ENCODE data around the gene TMEM143. TPM values are rescaled to one million over a fixed set of nuclear protein-coding genes. Genes with fewer than 3 reads are reported as not detected.

Gene TMEM143
- total RNA-seq, 1 donor from 2014 or later = 8.5 TPM

- TF ChIP-seq CTCF (IDR thresholded peaks at IDR 0.05; ENCODE audit: unreplicated experiment) = no peak
- Mint-ChIP-seq H3K36me3 (ENCODE audit: low read depth, unreplicated experiment) (peaks cover 4% of the 10 kb centered on the region), H3K9me3 (ENCODE audit: unreplicated experiment) (no peaks in the 10 kb centered on the region), H3K27me3 (ENCODE audit: unreplicated experiment) (peaks cover under 1% of the 10 kb centered on the region), H3K4me1 (ENCODE audit: unreplicated experiment) (no peaks in the 10 kb centered on the region), H3K4me3 (ENCODE audit: unreplicated experiment) (no peak overlapping the region), H3K27ac (ENCODE audit: unreplicated experiment) (no peak overlapping the region)
- no peak for DNase-seq (ENCODE audit: low spot score)
Measured at GRCh38 chr19:48344892-48345291, 18.8 kb downstream of the TMEM143 start.

- TF ChIP-seq CTCF (IDR thresholded peaks at IDR 0.05; ENCODE audit: unreplicated experiment) = no peak
- no peak for DNase-seq (ENCODE audit: low spot score)
- Mint-ChIP-seq H3K9me3 (ENCODE audit: unreplicated experiment) (no peaks in the 10 kb centered on the region), H3K27ac (ENCODE audit: unreplicated experiment) (no peak overlapping the region), H3K27me3 (ENCODE audit: unreplicated experiment) (peaks cover 3% of the 10 kb centered on the region), H3K4me3 (ENCODE audit: unreplicated experiment) (no peak overlapping the region), H3K36me3 (ENCODE audit: low read depth, unreplicated experiment) (peaks cover 4% of the 10 kb centered on the region), H3K4me1 (ENCODE audit: unreplicated experiment) (no peaks in the 10 kb centered on the region)
Measured at GRCh38 chr19:48342841-48343540, 20.7 kb downstream of the TMEM143 start.

GRCh38 chr19:48342414-48342738, 21.4 kb downstream of the TMEM143 start:
- peaks cover 4% of the 10 kb centered on the region for H3K36me3 Mint-ChIP-seq (ENCODE audit: low read depth, unreplicated experiment)
- no peak overlapping the region for H3K27ac Mint-ChIP-seq (ENCODE audit: unreplicated experiment)
- no peak for DNase-seq (ENCODE audit: low spot score)
- no peak for TF ChIP-seq CTCF (IDR thresholded peaks at IDR 0.05; ENCODE audit: unreplicated experiment)
- no peaks in the 10 kb centered on the region for H3K9me3 Mint-ChIP-seq (ENCODE audit: unreplicated experiment)
- no peaks in the 10 kb centered on the region for H3K4me1 Mint-ChIP-seq (ENCODE audit: unreplicated experiment)
- no peak overlapping the region for H3K4me3 Mint-ChIP-seq (ENCODE audit: unreplicated experiment)
- H3K27me3 Mint-ChIP-seq (ENCODE audit: unreplicated experiment) = peaks cover 4% of the 10 kb centered on the region

GRCh38 chr19:48341515-48342413, 22.0 kb downstream of the TMEM143 start:
- peaks cover 4% of the 10 kb centered on the region for H3K27me3 Mint-ChIP-seq (ENCODE audit: unreplicated experiment)
- DNase-seq (ENCODE audit: low spot score) = no peak
- no peak overlapping the region for H3K27ac Mint-ChIP-seq (ENCODE audit: unreplicated experiment)
- H3K36me3 Mint-ChIP-seq (ENCODE audit: low read depth, unreplicated experiment) = peaks cover 4% of the 10 kb centered on the region
- TF ChIP-seq CTCF (IDR thresholded peaks at IDR 0.05; ENCODE audit: unreplicated experiment) = no peak
- H3K4me1 Mint-ChIP-seq (ENCODE audit: unreplicated experiment) = no peaks in the 10 kb centered on the region
- no peak overlapping the region for H3K4me3 Mint-ChIP-seq (ENCODE audit: unreplicated experiment)
- H3K9me3 Mint-ChIP-seq (ENCODE audit: unreplicated experiment) = no peaks in the 10 kb centered on the region

GRCh38 chr19:48340995-48341394, 22.7 kb downstream of the TMEM143 start:
- no peak for TF ChIP-seq CTCF (IDR thresholded peaks at IDR 0.05; ENCODE audit: unreplicated experiment)
- peaks cover 4% of the 10 kb centered on the region for H3K27me3 Mint-ChIP-seq (ENCODE audit: unreplicated experiment)
- H3K4me3 Mint-ChIP-seq (ENCODE audit: unreplicated experiment) = no peak overlapping the region
- no peak for DNase-seq (ENCODE audit: low spot score)
- peaks cover 4% of the 10 kb centered on the region for H3K36me3 Mint-ChIP-seq (ENCODE audit: low read depth, unreplicated experiment)
- no peak overlapping the region for H3K27ac Mint-ChIP-seq (ENCODE audit: unreplicated experiment)
- H3K4me1 Mint-ChIP-seq (ENCODE audit: unreplicated experiment) = no peaks in the 10 kb centered on the region
- no peaks in the 10 kb centered on the region for H3K9me3 Mint-ChIP-seq (ENCODE audit: unreplicated experiment)
